Body of pancreas (tissue), 4 donors: ENCODE measurements around the gene CDX2.

Source experiments
- POLR2A ChIP-seq, 3 donors: fragments of 450-650 bp; IDR thresholded peaks; one replicate each; pipeline ENCODE4 v1.6.1; 2016; ENCODE audit warnings: antibody characterized with exemption in 3 of 3, mild to moderate bottlenecking in 2 of 3
- TF ChIP-seq, protein P1 (sequence below), 7 experiments: fragments of 450-650 bp in 4 of 7; fragments of 200-600 bp in 3 of 7; sonication (generic) in 3 of 7; IDR thresholded peaks; one replicate each; pipeline ENCODE4 v1.5.1; 2016 to 2019; ENCODE audit warnings: antibody characterized with exemption in 7 of 7

GRCh38 chr13:27972478-27972820 is 3.3 kb upstream of the CDX2 start:
- TF ChIP-seq, protein P1, sequence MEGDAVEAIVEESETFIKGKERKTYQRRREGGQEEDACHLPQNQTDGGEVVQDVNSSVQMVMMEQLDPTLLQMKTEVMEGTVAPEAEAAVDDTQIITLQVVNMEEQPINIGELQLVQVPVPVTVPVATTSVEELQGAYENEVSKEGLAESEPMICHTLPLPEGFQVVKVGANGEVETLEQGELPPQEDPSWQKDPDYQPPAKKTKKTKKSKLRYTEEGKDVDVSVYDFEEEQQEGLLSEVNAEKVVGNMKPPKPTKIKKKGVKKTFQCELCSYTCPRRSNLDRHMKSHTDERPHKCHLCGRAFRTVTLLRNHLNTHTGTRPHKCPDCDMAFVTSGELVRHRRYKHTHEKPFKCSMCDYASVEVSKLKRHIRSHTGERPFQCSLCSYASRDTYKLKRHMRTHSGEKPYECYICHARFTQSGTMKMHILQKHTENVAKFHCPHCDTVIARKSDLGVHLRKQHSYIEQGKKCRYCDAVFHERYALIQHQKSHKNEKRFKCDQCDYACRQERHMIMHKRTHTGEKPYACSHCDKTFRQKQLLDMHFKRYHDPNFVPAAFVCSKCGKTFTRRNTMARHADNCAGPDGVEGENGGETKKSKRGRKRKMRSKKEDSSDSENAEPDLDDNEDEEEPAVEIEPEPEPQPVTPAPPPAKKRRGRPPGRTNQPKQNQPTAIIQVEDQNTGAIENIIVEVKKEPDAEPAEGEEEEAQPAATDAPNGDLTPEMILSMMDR (IDR thresholded peaks at IDR 0.05): no peak
- TF ChIP-seq POLR2A (IDR thresholded peaks at IDR 0.05): no peak
